Brain microvascular endothelial cell (primary cell): Measurements from ENCODE around the gene CAMTA1.
"Not testable (repeated sequence)": the region's sequence is repeated elsewhere in the genome, so short reads cannot be mapped to it uniquely, and the experiment has no call there.

Source experiments
- DNase-seq: peaks from one replicate; pipeline ENCODE4 v3.0.0-alpha.2; 2020
- H3K27ac ChIP-seq: fragments of 250-450 bp; sonication (Bioruptor Pico); 2 replicates; pipeline ENCODE4 v1.5.1; 2020; ENCODE audit warnings: mild to moderate bottlenecking, moderate library complexity
- H3K27me3 ChIP-seq: fragments of 250-450 bp; sonication (Bioruptor Pico); replicated peaks from 2 replicates; pipeline ENCODE4 v1.5.1; 2020; ENCODE audit warnings: mild to moderate bottlenecking
- H3K36me3 ChIP-seq: fragments of 250-450 bp; sonication (Bioruptor Pico); replicated peaks from 2 replicates; pipeline ENCODE4 v1.5.1; 2020; ENCODE audit warnings: mild to moderate bottlenecking
- H3K4me3 ChIP-seq: 2 replicates; pipeline ENCODE4 v1.5.1; 2011; ENCODE audit warnings: low read depth, mild to moderate bottlenecking, control low read depth, low read length, moderate library complexity
- in situ Hi-C: cut with HindIII; loops from 2 replicates; pipeline ENCODE4 v1.10.0; 2017; ENCODE audit warnings: low sequenced_read_pairs, low pct_ligation_motif_present
- TF ChIP-seq, protein P1 (sequence below): IDR thresholded peaks from 2 replicates; pipeline ENCODE4 v1.5.1; 2011; ENCODE audit warnings: low read depth, mild to moderate bottlenecking, moderate library complexity, low read length, control low read depth, inconsistent platforms; ENCODE audit errors: missing control alignments

Gene CAMTA1

DNA sequence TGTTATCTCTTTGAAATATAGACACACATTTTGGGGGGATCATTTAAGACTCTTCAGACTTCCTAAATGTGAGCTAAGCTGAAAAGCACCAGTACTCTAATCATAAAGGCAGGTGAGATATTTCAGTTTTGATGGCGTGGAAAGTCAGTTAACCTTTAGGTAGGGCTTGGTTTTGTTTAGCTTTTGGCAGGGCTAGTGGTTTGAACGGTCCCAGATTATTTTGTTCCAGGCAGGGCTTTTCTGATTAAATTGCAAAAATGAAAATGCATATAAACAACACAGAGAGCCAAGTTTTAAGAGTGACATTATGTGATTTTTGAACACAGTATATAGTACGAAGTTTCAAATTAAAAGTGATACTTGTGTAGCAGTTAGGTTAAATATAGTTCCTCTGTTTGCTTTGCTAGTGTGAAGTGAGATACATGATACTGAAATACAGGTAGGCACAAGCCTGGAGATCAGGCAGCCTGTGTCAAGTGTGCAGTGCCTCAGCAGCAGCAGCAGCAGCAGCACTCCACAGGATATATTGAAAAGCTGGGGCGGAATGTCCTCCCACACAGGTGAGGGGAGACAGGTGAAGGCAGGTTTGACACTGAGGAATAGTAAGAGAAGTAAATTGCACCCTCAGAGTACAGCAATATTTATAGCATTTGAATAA, 47.4 kb downstream of the CAMTA1 start:
- in situ Hi-C loops = no loop called here
- DNase-seq = no peak
- TF ChIP-seq, protein P1, sequence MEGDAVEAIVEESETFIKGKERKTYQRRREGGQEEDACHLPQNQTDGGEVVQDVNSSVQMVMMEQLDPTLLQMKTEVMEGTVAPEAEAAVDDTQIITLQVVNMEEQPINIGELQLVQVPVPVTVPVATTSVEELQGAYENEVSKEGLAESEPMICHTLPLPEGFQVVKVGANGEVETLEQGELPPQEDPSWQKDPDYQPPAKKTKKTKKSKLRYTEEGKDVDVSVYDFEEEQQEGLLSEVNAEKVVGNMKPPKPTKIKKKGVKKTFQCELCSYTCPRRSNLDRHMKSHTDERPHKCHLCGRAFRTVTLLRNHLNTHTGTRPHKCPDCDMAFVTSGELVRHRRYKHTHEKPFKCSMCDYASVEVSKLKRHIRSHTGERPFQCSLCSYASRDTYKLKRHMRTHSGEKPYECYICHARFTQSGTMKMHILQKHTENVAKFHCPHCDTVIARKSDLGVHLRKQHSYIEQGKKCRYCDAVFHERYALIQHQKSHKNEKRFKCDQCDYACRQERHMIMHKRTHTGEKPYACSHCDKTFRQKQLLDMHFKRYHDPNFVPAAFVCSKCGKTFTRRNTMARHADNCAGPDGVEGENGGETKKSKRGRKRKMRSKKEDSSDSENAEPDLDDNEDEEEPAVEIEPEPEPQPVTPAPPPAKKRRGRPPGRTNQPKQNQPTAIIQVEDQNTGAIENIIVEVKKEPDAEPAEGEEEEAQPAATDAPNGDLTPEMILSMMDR = no peak
- H3K4me3 ChIP-seq = no peak overlapping the region
- no peaks in the 10 kb centered on the region for H3K36me3 ChIP-seq
- H3K27me3 ChIP-seq = no peaks in the 10 kb centered on the region
- H3K27ac ChIP-seq = no peak overlapping the region

DNA sequence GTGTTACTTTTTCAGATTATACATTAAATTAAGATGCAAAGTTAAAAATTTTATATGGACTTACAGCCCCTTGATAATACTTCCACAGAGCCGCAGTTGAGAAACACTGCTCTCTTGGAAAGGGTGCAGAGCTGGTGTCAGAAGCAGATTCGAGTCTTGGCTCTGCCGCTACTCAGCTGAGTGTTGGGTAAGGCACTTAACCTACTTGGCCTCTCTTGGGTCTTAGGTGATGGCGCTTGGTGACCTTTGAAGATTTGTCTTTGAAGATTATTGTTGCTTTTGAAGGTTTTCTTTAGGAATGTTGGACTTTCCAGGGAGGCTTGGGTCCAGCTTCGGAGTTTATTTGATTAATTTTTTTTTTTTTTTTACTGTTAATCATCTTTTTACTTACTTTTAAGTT, 48.5 kb downstream of the CAMTA1 start:
- H3K4me3 ChIP-seq = no peak overlapping the region
- TF ChIP-seq, protein P1 = no peak
- in situ Hi-C loops = no loop called here
- H3K36me3 ChIP-seq = no peaks in the 10 kb centered on the region
- no peak for DNase-seq
- no peaks in the 10 kb centered on the region for H3K27me3 ChIP-seq
- H3K27ac ChIP-seq = no peak overlapping the region

DNA sequence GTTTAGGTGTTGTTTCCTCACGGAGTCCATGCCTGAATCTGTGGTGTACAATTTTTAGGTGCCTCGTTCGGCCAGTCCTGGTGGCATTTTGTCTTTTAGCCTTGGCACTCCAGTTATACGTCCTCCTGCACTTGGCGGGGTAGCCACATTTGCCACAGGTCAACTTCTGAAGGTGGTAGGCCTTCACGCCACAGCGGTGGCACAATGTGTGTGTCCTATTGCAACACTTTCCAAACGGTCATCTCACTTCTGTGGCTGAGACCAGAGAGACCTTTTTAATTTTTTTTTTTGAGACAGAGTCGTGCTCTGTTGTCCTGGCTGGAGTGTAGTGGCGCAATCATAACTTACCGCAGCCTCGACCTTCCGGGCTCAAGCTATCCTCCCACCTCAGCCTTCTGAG, 49.1 kb downstream of the CAMTA1 start:
- no peak overlapping the region for H3K27ac ChIP-seq

DNA sequence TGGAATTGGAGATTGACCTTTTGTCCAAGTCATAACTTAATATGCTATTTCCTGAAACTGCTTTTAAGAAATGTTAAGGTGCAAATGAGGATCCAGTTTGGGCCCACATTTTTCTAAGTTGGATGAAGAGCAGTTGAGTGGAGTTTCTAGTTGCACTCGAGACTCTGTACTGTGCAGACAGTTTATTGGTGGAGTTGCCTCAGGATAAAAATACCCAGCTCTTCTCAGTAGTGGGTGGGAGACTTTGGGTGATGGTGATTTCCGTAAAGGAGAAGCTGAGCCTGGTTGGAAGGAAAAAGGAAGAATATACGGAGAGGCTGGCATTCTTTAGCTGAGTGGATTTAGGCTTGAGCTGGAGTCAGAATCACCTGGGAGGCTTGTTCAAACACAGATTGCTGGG, 49.9 kb downstream of the CAMTA1 start:
- TF ChIP-seq, protein P1 = no peak
- DNase-seq = no peak
- H3K36me3 ChIP-seq = no peaks in the 10 kb centered on the region
- H3K4me3 ChIP-seq = no peak overlapping the region
- no peak overlapping the region for H3K27ac ChIP-seq
- in situ Hi-C loops = no loop called here
- no peaks in the 10 kb centered on the region for H3K27me3 ChIP-seq

More for the DNA sequence above, 49.1 kb downstream of the CAMTA1 start:
- Histone ChIP-seq H3K4me3 (no peak overlapping the region), H3K27me3 (no peaks in the 10 kb centered on the region), H3K36me3 (no peaks in the 10 kb centered on the region)
- in situ Hi-C loops = no loop called here
- DNase-seq = no peak
- TF ChIP-seq, protein P1 = no peak

DNA sequence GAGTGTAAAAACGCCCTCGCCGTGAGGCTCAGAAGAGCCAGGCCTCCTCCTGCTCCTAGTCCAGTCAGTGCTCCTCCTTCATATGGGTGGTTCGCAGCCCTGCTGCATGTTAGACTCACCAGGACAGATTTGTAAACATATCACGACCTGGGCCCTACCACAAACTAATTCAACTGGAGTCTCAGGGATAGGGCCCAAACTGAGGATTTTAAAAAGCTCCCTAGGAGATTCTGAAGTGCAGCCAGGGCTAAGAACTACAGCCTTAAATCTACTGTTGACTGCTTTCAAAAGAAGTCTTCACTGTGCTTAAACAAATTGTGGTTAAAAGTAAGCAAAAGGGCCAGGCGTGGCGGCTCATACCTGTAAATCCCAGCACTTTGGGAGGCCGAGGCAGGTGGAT, 57.0 kb downstream of the CAMTA1 start:
- TF ChIP-seq, protein P1 = no peak
- DNase-seq = no peak
- Histone ChIP-seq H3K36me3 (no peaks in the 10 kb centered on the region), H3K27ac (no peak overlapping the region), H3K27me3 (no peaks in the 10 kb centered on the region), H3K4me3 (no peak overlapping the region)
- in situ Hi-C loops = no loop called here

DNA sequence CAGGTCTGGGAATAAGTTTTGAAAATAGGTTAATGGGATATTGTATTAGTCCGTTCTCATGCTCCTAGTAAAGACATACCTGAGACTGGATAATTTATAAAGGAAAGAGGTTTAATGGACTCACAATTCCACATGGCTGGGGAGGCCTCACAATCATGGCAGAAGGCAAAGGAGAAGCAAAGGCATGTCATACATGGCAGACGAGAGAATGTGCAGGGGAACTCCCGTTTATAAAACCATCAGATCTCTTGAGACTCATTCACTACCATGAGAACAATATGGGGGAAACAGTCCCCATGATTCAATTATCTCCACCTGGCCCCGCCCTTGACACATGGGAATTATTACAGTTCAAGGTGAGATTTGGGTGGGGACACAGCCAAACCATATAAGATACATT, 60.5 kb downstream of the CAMTA1 start:
- H3K27me3 ChIP-seq, DNase-seq, H3K4me3 ChIP-seq, H3K36me3 ChIP-seq, in situ Hi-C loops, H3K27ac ChIP-seq: not testable (repeated sequence)
